Keratinocyte (primary cell): ENCODE measurements around the gene CFAP210.

Source experiments
- CTCF ChIP-seq, 3 experiments: IDR thresholded peaks in 1 of 3; conservative IDR thresholded peaks in 1 of 3; optimal IDR thresholded peaks in 1 of 3; 2 replicates in 2 of 3; 3 replicates in 1 of 3; pipeline versions ENCODE3 to v1.5.1; 2011; ENCODE audit warnings: low read length in 3 of 3, mild to moderate bottlenecking in 3 of 3, moderate library complexity in 2 of 3, control low read depth in 1 of 3, inconsistent platforms in 1 of 3; ENCODE audit not compliant: insufficient read depth in 2 of 3; ENCODE audit errors: extremely low read depth in 1 of 3
- EZH2 ChIP-seq: IDR thresholded peaks from one replicate; pipeline ENCODE4 v1.6.1; 2012; ENCODE audit warnings: inconsistent platforms, mild to moderate bottlenecking, low read length, moderate library complexity

- TF ChIP-seq CTCF (optimal IDR thresholded peaks at IDR 0.05 in 1 of 3, IDR thresholded peaks at IDR 0.05 in 1 of 3, conservative IDR thresholded peaks at IDR 0.05 in 1 of 3; ENCODE audit: extremely low read depth in 1 of 3, insufficient read depth in 2 of 3, low read length in 3 of 3) = no peak
- no peak for TF ChIP-seq EZH2
Observed at GRCh38 chr2:169613876-169614275, 80.3 kb downstream of the CFAP210 start.
